Transverse colon (tissue), 4 donors: ENCODE results near the gene CLEC3B. TPM values are rescaled to one million over a fixed set of nuclear protein-coding genes. Genes with fewer than 3 reads are reported as not detected.

ENCODE experiments used
- DNase-seq: peaks from one replicate; pipeline ENCODE4 v3.0.0-alpha.2; 2019
- H3K27ac ChIP-seq, 4 donors: fragments of 200-600 bp; sonication (generic); 2 replicates each; pipeline ENCODE4 v1.5.1; 2016 to 2018; ENCODE audit warnings: inconsistent platforms in 4 of 4
- H3K27me3 ChIP-seq: fragments of 200-600 bp; sonication (generic); 2 replicates; pipeline ENCODE4 v1.5.1; 2017; ENCODE audit warnings: inconsistent platforms
- H3K36me3 ChIP-seq, 4 donors: fragments of 200-600 bp; sonication (generic); 2 replicates each; pipeline ENCODE4 v1.5.1; 2017 to 2019; ENCODE audit warnings: inconsistent platforms in 4 of 4
- H3K4me1 ChIP-seq, 4 donors: fragments of 200-600 bp; sonication (generic); 2 replicates each; pipeline ENCODE4 v1.5.1; 2017 to 2020; ENCODE audit warnings: inconsistent platforms in 4 of 4
- H3K4me3 ChIP-seq, 4 donors: fragments of 200-600 bp; sonication (generic); 1 replicate in 1 of 4; 2 replicates in 3 of 4; pipeline versions ENCODE4 v1.5.1 to v1.6.1; 2017 to 2019; ENCODE audit warnings: inconsistent platforms in 4 of 4
- H3K9me3 ChIP-seq, 2 donors: fragments of 200-600 bp; sonication (generic); 2 replicates each; pipeline ENCODE4 v1.5.1; 2017 to 2019; ENCODE audit warnings: inconsistent platforms in 2 of 2
- EP300 ChIP-seq: sonication (generic); formaldehyde crosslinking; IDR thresholded peaks from one replicate; pipeline ENCODE4 v1.6.1; 2017; ENCODE audit warnings: antibody characterized with exemption, low read depth
- POLR2A ChIP-seq: fragments of 450-650 bp; IDR thresholded peaks from one replicate; pipeline ENCODE4 v1.6.1; 2016; ENCODE audit warnings: antibody characterized with exemption, mild to moderate bottlenecking, moderate library complexity
- POLR2AphosphoS5 ChIP-seq, 3 donors: sonication (generic); formaldehyde crosslinking; IDR thresholded peaks; one replicate each; pipeline ENCODE4 v1.6.1; 2016; ENCODE audit warnings: antibody characterized with exemption in 3 of 3
- WGBS, 2 donors: methylation state at CpG; one replicate each; pipeline ENCODE4 v1.1.5; 2018; ENCODE audit warnings: low coverage in 1 of 2; 5-methylcytosine and 5-hydroxymethylcytosine counted together
- in situ Hi-C, 4 donors: fragments of 200-750 bp; cut with MboI; loops; one replicate each; pipeline versions ENCODE4 v1.15.0 to v1.15.1; 2017; ENCODE audit warnings: low sequenced_read_pairs in 3 of 4, low pct_ligation_motif_present in 1 of 4, low pct_unique_long_range_greater_than_20kb in 1 of 4
- intact Hi-C: fragments of 100-400 bp; cut with DNase I; formaldehyde crosslinking; loops from one replicate; pipeline ENCODE4 v1.15.1; 2023; ENCODE audit warnings: low total_unique reads
- total RNA-seq, 4 donors: library from RNA; depleted of rRNA; stranded (reverse); fragments of >200 nt; gene quantifications; one replicate each; pipeline ENCODE4 v1.1.0, GENCODE V29; 2016
- TF ChIP-seq, protein P1 (sequence below), 5 experiments: fragments of 200-600 bp in 3 of 5; fragments of 450-650 bp in 2 of 5; sonication (generic) in 3 of 5; IDR thresholded peaks; 1 replicate in 2 of 5; 2 replicates in 3 of 5; pipeline ENCODE4 v1.5.1; 2016 to 2017; ENCODE audit warnings: antibody characterized with exemption in 5 of 5, inconsistent platforms in 3 of 5, mild to moderate bottlenecking in 2 of 5, moderate library complexity in 1 of 5

Gene CLEC3B
- total RNA-seq, 4 donors from 2014 or later: 6.0 to 70.7 (median 16.4) TPM

DNA sequence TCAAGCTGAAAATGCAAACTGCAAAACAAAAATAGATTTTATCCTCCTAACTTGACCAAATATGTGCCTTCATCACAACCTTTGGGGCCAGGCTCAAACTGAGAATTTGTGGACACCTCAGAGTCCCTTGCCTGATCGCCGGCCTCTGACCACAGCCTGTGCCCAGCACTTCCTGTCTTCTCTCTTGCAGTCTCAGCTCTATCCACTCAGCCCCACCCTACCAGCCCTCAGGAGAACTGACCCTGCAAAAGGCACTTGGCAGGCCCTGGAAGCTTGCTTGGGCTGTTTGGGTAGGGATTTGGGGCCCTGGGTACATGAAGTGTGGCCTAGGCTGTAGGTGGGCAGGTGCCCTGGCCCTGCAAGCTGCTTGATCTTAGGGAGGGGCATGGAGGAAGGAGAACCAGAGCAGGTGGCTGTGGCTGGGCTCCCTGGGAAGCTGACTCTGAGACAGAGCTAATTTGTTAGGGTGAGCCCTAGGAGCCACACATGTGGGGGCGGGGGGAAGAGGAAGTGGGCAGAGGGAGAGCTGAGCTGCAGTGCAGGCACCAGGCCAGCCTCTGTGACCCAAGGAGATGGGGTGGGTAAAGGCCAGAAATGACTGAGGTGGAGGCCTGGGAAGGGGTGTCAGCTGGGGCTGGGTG lies 8.6 kb downstream of the CLEC3B start:
- Histone ChIP-seq H3K36me3 (no peaks in the 10 kb centered on the region), H3K27ac (peak overlapping the region; percentile 6 to 64 (median 26)), H3K9me3 (no peaks in the 10 kb centered on the region), H3K27me3 (no peaks in the 10 kb centered on the region), H3K4me1 (peaks cover 14 to 25% (median 19%) of the 10 kb centered on the region in 4 donors), H3K4me3 (no peak overlapping the region)
- DNase-seq: peak; percentile 62
- TF ChIP-seq EP300: no peak
- no peak for TF ChIP-seq POLR2AphosphoS5 (IDR thresholded peaks at IDR 0.05)
- TF ChIP-seq POLR2A: no peak
- TF ChIP-seq, protein P1, sequence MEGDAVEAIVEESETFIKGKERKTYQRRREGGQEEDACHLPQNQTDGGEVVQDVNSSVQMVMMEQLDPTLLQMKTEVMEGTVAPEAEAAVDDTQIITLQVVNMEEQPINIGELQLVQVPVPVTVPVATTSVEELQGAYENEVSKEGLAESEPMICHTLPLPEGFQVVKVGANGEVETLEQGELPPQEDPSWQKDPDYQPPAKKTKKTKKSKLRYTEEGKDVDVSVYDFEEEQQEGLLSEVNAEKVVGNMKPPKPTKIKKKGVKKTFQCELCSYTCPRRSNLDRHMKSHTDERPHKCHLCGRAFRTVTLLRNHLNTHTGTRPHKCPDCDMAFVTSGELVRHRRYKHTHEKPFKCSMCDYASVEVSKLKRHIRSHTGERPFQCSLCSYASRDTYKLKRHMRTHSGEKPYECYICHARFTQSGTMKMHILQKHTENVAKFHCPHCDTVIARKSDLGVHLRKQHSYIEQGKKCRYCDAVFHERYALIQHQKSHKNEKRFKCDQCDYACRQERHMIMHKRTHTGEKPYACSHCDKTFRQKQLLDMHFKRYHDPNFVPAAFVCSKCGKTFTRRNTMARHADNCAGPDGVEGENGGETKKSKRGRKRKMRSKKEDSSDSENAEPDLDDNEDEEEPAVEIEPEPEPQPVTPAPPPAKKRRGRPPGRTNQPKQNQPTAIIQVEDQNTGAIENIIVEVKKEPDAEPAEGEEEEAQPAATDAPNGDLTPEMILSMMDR (IDR thresholded peaks at IDR 0.05): no peak
- in situ Hi-C loops (loop anchor here (5.0 to 25.0 kb wide), 5 partner anchors 178 to 628 kb away; no protein-coding TSS in a partner anchor), intact Hi-C loops (loop anchor here (5.0 kb wide), 1 partner anchor 463 kb away; no protein-coding TSS in a partner anchor)
- 25% methylated on average over 3 of the region's 3 CpGs; no CpG with 5 or more reads in 1 of the 2 donors for WGBS, 2 donors

DNA sequence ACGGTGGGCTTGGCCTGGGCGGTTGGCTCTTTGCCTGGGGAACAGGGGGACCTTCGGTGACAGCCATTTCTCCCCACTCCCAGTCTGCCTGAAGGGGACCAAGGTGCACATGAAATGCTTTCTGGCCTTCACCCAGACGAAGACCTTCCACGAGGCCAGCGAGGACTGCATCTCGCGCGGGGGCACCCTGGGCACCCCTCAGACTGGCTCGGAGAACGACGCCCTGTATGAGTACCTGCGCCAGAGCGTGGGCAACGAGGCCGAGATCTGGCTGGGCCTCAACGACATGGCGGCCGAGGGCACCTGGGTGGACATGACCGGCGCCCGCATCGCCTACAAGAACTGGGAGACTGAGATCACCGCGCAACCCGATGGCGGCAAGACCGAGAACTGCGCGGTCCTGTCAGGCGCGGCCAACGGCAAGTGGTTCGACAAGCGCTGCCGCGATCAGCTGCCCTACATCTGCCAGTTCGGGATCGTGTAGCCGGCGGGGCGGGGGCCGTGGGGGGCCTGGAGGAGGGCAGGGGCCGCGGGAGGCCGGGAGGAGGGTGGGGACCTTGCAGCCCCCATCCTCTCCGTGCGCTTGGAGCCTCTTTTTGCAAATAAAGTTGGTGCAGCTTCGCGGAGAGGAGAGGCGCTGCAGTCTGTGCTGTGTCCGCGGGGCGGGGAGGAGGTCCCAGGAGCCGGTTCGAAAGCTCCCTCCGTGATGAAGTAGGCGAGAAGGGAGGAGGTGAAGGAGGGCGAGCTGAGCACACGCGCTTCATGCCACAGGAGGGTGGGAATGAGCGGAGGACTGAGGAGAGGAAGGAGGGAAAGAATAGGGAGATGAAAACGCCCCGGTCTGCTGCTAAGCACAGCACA lies 9.6 kb downstream of the CLEC3B start:
- no peaks in the 10 kb centered on the region for H3K36me3 ChIP-seq
- TF ChIP-seq, protein P1 (IDR thresholded peaks at IDR 0.05): peak in 2 of 5 experiments; percentile 12 to 17
- no peak for TF ChIP-seq POLR2A
- TF ChIP-seq EP300: no peak
- no peak for TF ChIP-seq POLR2AphosphoS5 (IDR thresholded peaks at IDR 0.05)
- H3K27ac ChIP-seq: peak overlapping the region; percentile 6 to 64 (median 34)
- intact Hi-C loops (loop anchor here (5.0 kb wide), 1 partner anchor 462 kb away; no protein-coding TSS in a partner anchor), in situ Hi-C loops (loop anchor here (5.0 to 25.0 kb wide), 5 partner anchors 177 to 627 kb away; no protein-coding TSS in a partner anchor)
- 20 to 27% methylated on average over 1 to 20 of the region's 64 CpGs for WGBS, 2 donors
- no peak for DNase-seq
- H3K9me3 ChIP-seq: no peaks in the 10 kb centered on the region
- H3K4me3 ChIP-seq: peak overlapping the region; percentile 12 to 32 (median 21)
- H3K27me3 ChIP-seq: no peaks in the 10 kb centered on the region
- H3K4me1 ChIP-seq: peaks cover 14 to 27% (median 19%) of the 10 kb centered on the region in 4 donors

DNA sequence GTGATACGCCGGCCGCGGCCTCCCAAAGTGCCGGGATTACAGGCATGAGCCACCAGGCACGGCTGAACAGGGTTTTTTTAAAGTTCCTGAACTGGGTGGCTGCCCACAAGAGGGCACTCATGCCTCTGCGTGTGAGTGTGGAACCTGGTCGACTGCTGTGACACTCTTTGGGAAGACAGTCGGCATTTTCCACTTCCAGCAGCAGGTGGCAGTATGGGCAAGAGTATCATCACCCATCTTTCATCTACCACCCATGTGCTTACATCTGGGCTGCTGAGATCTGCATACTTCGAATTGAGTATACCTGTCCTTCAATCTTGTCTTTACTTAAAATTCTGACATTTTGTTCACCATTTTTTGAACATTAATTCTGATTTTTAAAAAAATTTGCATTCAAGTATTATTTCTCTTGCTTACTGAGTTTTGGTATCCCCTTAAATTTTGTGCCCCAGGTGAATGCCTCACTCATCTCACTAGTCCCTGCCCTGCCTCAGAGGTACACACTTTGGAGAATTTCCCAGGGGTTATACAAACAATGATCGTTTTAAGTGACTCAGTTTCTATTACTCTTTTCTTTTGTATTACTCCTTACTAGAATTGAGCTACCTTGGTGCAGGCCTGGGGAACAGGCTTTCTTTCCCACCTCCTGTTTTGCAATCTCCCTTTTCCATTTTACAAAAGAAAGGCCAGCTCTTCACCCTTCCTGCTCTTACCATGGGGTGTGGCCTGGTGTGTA lies 11.8 kb downstream of the CLEC3B start:
- DNase-seq: peak; percentile 95
- no peak for TF ChIP-seq POLR2A
- TF ChIP-seq, protein P1 (IDR thresholded peaks at IDR 0.05): peak; percentile 87 to 99 (median 91)
- peak in 1 of 3 donors; percentile 9 for TF ChIP-seq POLR2AphosphoS5 (IDR thresholded peaks at IDR 0.05)
- no peak for TF ChIP-seq EP300
- H3K9me3 ChIP-seq: no peaks in the 10 kb centered on the region
- peak overlapping the region in 1 of 4 donors; percentile 33 for H3K27ac ChIP-seq
- intact Hi-C loops (loop anchor here (5.0 kb wide), 1 partner anchor 459 kb away; no protein-coding TSS in a partner anchor), in situ Hi-C loops (loop anchor here (5.0 to 25.0 kb wide), 5 partner anchors 174 to 624 kb away; no protein-coding TSS in a partner anchor)
- peak overlapping the region in 1 of 4 donors; percentile 13 for H3K4me3 ChIP-seq
- WGBS, 2 donors: 5 to 15% methylated on average over 2 to 11 of the region's 11 CpGs
- H3K36me3 ChIP-seq: no peaks in the 10 kb centered on the region
- no peaks in the 10 kb centered on the region for H3K27me3 ChIP-seq
- H3K4me1 ChIP-seq: peaks cover 14 to 39% (median 25%) of the 10 kb centered on the region in 4 donors
